Tibial nerve (tissue), 4 donors: ENCODE data around the gene CDC14B.

Experiments
- CTCF ChIP-seq, 5 experiments: fragments of 200-600 bp in 3 of 5; fragments of 450-650 bp in 2 of 5; sonication (generic) in 3 of 5; IDR thresholded peaks; one replicate each; pipeline ENCODE4 v1.5.1; 2016 to 2019; ENCODE audit warnings: antibody characterized with exemption in 5 of 5, mild to moderate bottlenecking in 3 of 5, moderate library complexity in 2 of 5
- EP300 ChIP-seq, 2 donors: sonication (generic); formaldehyde crosslinking; IDR thresholded peaks; one replicate each; pipeline ENCODE4 v1.6.1; 2017; ENCODE audit warnings: antibody characterized with exemption in 2 of 2, mild to moderate bottlenecking in 1 of 2
- POLR2A ChIP-seq, 2 donors: fragments of 450-650 bp; IDR thresholded peaks; one replicate each; pipeline ENCODE4 v1.6.1; 2017; ENCODE audit warnings: antibody characterized with exemption in 2 of 2, mild to moderate bottlenecking in 2 of 2, moderate library complexity in 2 of 2

- TF ChIP-seq POLR2A (IDR thresholded peaks at IDR 0.05) (no peak), CTCF (IDR thresholded peaks at IDR 0.05) (peak in 1 of 5 experiments; percentile 24), EP300 (IDR thresholded peaks at IDR 0.05) (no peak)
Observed at GRCh38 chr9:96651626-96652025, 32.0 kb upstream of the CDC14B start.
